HPDE6-E6E7 (cell line): ENCODE measurements around the gene MRAP.
"Not testable (repeated sequence)": the region's sequence is repeated elsewhere in the genome, so short reads cannot be mapped to it uniquely, and the experiment has no call there.

Source experiments
- DNase-seq: peaks from one replicate; pipeline ENCODE4 v3.0.0; 2011; ENCODE audit warnings: missing footprints; ENCODE audit errors: extremely low spot score

MRAP gene

DNA sequence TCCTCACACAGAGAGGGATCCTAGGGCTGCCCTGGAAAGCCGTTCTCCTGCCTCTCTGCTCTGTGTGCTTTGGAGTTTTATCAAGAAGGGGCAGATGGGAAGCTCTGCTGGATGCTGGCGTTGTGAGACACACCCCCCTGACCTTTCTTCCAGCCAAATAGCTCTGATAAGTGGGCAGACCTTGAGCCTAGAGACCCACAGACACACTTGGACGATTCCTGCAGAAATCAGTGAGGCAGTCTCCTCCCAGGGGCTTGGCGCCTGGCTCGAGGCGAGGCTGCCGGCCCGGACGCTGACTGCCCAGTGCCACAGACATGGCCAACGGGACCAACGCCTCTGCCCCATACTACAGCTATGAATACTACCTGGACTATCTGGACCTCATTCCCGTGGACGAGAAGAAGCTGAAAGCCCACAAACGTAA, at the start of gene MRAP:
Gene MRAP (plus strand): TSS at position 198 of the 424 bp plus-strand sequence. CDS start 117 bp downstream, at position 315.
- no peak for DNase-seq

DNA sequence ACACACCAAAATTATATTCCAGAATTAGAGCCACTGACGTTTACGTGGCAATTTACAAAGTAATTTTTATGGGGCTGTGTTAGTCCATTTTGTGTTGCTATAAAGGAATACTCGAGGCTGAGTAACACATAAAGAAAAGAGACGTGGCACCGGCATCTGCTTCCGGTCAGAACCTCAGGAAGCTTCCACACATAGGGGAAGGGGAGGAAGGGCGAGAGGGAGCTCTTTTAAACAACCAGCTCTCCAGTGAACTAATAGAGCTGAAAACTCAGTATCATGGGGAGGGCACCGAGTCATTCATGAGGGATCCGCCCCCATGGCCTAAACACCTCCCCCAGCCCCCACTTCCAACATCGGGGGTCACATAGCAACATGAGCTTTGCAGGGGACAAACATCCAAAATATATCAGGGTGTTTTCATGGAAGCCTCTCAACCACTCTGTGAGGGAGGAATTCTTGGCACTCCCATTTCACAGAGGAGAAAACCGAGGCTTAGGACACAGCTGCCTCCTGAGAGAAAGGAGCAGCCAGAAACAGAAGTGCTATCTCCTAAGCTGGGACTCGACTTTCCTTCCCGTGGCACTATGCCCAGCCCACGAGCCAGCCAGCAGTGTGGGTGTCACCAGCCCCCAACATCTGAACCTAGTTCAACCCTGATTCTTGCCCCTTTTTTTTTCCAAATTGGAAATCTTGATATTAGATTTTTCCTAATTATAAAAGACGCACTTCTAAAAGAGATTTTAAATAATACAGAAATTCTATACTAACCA, 49.0 kb upstream of the MRAP start:
- no peak for DNase-seq

DNA sequence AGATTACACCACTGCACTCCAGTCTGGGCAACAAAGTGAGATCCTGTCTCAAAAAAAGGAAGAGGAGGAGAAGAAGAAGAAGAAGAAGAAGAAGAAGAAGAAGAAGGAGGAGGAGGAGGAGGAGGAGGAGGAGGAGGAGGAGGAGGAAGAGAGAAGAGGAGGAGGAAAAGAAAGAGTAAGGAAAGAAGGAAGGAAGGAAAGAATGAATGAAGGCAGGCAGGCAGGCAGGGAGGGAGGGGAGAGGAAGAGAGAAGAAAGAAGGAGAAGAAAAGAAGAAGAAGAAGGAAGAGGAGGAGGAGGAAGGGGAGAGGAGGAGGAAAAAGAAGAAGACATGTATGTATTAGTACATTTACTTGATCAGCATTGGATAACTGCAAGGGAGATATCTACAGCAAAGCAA, 46.5 kb upstream of the MRAP start:
- no peak for DNase-seq

DNA sequence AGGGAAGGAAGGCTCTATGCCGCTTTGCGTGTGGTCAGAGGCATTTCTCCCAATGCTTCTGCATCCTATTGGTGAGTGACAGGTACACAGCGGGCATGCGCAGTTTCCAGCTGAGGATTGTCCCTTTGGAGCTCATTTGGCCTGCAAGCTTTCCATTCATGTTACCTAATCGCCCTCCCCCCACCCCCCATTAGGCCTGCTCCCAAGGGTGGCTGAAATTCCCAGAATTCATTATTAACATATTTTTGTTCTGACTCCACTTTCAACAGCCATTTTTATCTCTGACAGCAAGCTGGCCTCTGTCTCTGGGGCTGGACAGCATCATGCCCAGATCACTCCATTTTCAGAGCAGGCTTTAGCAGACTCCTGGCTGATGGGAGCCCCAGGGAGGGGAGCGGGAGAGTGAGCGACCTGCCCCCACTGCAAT, 45.4 kb upstream of the MRAP start:
- DNase-seq: no peak

DNA sequence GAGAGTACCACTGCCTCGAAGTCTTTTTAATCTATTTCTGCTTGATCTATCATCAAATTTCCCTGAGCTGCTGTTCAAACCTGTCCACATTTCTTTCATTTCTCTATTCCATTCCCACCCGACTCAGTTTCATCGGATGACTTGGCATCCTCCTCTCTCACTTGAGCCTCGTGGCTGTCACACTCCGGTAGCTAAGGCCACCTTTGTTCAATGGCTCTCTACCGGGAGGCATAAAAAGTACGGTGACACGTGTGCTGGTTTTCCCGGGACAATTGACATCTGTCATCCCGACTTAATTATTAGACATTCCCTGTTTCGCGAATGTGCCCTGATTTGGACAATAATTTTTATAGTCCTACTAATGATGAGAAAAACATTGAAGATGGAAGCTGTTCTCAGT, 42.4 kb upstream of the MRAP start:
- DNase-seq: no peak

DNA sequence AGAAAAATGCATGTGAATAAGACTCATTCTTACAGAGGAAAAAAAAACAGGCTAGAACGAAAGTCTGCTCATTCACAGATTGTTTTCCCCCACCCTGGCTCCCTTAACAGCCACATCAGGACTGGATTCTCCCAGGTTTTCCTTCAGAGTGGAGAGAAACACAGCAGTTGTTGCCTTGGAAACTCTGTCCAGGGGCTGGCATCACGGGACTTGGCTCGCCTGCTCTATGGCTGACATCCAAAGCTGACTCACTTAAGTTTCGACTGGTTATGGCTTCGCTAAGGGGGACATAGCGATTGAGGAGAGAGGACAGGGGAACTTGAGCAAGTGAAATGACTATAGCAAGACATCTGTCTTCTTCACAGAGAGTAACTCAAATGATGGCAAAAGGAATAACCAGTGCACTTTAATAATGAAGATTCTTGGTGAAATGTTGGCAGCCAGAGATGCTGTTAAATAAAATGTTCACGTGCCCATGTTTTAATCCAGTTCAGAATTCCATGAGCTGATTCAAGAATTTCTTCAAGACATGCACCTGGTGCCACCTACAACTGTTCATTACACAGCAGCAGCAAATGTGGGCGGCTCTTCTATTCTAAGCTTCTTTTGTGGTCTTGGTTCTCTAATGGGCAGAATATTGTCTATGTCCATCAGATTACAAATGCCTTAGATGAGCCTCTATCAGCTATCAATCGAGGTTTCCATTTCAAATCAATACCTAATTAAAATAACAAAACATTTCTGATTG, 41.6 kb upstream of the MRAP start:
- DNase-seq: peak; percentile 12

DNA sequence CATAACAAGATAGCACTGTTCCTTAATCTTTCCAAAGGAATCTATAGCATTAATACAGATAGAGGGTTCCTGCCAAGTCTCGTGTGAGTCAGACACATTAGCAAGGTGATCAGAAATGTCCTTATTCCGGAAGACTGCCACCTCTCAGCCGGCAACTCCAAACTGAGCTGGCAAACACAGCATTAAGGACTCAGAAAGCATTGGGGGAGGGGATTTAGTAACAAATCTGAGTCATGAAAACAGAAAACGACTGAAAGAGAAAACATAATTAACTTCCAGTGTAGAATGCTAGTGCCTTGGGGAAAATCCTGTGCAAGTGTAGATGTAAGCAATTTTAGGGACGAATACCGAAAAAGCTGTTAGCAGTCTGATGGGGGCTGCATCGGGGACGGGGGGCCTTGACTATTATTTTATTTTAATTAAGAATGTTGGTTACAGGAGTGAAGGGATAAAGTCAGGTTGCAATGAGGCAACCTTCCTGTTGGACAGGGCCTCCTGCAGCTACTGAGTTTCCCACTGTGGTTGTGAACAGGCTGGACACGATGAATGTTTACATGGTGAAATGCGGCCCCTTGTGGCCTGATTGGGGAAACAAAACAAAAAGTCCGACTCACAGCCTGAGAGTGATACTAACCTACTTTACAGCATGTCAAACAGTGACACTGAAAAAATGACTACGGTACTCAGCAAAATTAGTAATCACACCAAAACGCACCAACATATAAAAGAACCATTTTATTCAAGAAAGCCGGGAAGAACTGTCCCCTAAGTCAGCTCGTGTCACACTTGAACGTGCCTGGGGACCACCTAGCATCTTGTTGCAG, 40.5 kb upstream of the MRAP start:
- DNase-seq: peak; percentile 68

DNA sequence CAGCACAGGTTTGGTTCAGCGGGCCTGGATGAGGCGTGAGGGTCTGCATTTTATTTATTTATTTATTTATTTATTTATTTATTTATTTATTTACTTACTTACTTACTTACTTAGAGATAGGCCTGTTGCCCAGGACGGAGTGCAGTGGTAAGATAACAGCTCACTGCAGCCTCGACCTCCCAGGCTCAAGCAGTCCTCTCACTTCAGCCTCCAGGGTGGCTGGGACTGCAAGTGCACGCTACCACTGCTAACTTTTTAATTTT, 39.9 kb upstream of the MRAP start:
- DNase-seq: not testable (repeated sequence)

DNA sequence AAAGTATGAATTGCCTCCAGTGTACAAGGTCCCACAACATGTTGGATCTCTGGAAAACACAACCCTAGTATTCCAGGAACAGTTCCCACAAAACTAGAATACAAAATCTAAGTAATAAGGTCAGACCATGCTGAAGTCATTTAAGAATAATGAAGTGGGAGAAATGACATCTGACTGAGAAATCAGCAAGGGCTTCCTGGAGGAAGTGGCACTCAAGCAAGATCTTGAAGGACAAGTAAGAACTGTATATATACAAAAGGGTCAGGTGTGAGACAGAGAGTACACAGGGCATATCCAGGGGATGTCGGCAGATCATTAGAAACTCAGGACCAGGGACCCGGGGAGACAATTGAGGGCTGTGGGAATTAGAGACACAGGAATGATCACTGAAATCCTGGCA, 38.5 kb upstream of the MRAP start:
- no peak for DNase-seq

DNA sequence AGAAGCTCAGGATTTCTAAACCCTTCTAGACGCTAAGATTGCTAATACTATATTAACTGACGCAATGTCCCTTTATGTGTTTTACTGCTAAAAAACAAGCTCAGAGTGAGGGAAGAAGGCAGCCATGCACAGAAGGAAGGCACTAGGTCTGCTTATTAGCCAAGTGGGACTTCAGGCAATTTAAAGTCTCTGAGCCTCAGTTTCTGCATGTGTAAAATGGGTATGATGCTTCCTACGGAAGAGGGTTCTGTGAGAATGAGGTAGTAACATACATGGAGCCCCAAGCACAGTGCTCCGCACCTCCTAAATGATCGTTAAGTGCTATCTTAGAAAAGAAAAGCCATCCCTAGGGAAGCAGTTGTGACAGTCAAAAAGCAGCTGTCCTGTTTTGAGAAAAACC, 36.7 kb upstream of the MRAP start:
- DNase-seq: no peak

DNA sequence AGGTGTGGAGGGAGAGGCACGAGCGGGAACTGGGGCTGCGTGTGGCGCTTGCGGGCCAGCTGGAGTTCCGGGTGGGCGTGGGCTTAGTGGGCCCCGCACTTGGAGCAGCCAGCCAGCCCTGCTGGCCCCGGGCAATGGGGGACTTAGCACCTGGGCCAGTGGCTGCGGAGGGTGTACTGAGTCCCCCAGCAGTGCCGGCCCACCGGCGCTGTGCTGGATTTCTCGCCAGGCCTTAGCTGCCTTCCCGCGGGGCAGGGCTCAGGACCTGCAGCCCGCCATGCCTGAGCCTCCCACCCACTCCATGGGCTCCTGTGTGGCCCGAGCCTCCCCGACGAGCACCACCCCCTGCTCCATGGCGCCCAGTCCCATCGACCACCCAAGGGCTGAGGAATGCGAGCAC, 33.3 kb upstream of the MRAP start:
- DNase-seq: not testable (repeated sequence)

DNA sequence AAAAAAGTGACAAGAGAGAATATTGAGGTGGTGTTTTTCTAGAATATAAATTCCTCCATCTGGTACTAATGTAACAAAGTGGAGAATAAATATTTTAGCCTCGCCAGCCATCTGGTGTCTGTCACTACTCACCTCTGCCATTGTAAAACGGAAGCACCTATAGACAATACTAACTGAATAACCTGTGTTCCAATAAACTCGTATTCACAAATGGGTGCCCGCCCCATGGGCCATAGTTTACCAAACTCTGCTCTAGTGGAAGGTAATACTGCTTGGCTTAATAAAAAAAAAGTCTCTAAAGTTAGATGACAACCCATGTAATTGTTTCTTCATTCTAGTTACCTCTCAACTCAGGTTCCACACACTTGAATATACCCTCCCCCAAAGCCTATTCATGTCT, 27.9 kb upstream of the MRAP start:
- DNase-seq: no peak

DNA sequence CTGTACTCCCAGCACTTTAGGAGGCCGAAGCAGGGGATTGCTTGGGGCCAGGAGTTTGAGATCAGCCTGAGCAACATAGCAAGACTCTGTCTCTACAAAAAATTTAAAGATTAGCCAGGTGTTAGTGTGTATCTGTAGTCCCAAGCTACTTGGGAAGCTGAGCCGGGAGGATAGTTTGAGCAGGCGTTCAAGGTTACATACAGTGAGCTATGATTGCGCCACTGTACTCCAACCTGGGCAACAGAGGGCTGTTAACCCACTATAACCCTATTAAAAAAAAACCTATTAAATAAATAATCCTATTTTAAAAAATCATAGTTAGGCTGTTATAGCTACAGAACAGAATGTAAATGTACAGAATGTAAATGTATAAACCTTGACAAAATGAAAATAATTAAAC, 22.0 kb upstream of the MRAP start:
- no peak for DNase-seq

DNA sequence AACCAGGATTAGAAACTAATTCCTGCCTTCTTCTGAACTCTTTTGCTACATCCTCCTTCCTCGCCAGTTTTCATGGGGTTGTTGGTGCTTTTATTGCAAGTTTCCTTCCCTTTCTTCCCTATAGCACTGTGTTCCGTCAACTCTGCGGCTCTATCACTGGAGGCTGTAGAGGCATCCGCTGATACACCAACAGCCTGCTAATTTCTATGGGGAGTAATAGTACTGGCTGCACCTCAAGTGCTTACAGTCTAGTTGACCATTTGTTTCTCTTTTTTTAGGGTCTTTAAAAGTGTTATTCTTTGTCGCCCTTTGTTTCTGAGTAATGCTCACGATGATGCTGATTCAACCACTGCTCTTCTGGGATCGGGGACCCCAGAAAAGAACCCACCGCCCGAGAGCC, 20.6 kb upstream of the MRAP start:
- DNase-seq: no peak

DNA sequence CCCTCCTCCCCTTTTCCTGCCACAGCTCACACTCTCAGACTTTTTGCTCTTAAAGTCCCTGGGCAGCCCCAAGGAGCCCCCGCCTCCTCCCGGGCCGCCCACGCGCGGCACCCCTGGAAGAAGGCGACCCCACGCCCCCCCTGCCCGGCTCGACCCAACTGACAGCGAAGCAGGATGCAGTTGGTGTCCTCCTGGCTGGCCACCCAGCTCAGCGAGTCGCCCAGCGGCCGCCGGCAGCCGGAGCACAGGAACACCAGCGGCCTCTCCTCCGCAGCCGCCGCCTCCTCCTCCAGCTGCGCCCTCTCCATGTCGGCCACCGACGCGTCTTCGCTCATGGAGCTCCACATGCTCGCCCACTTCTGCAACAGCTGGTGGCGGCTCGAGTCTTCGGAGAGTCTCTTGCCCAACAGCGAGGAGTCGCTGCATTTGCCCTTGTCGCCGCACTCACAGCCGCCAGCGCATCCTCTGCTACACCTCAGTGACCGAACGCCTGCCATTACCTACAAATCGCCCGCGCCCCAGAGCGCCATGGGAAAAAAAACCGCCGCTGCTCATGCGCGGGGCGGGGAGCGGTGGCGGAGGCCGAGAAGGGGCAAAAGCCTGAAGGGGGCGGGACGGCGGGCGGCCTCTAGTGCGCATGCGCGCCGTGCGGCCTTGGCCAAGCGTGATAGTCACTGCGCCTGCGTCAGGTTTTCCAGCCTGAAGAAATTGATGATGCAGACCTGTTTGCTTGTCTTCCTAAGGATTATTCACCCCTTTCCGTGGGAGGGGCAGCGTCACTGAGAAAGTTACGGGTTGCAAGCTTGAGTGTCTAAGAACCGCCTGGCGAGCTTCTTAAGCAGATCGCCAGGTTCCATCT, 19.9 kb upstream of the MRAP start, which contains the start of gene MIS18A:
Gene MIS18A (minus strand): TSS at position 532 of the 859 bp plus-strand sequence. CDS start 35 bp downstream, at position 497.
- peak; percentile 94 for DNase-seq

DNA sequence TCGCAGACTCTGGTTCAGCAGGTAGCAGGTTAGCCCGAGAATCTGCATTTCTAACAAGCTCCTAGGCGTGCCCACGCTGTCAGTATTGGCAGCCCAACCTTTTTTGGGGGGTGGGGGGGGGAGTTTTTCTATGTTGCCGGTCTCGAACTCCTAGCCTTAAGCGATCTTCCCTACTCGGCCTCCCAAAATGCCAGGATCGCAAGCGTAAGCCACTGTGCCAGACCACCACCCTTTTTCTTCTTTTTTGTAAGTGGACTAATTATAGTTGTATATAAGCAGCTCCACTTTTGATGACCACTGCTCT, 19.3 kb upstream of the MRAP start:
- DNase-seq: no peak

DNA sequence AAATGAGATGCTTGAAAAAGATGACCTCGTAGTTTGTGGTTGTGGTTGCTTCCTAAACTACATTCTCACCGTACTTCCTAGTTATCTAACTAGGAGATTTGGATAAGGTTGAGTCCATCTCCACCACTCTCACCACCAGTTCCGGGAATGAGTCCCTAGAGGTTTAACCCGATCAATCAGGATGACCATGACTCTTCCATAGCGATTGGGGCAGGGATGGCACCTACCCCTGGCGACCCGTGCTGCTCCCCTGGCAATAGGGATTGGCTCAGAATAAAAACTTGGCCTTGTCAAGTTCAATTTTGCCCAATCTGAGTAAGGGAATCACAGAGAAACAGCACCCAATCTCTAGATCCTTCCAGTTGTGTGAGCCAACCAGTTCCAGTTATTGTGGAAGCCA, 17.1 kb upstream of the MRAP start:
- no peak for DNase-seq

DNA sequence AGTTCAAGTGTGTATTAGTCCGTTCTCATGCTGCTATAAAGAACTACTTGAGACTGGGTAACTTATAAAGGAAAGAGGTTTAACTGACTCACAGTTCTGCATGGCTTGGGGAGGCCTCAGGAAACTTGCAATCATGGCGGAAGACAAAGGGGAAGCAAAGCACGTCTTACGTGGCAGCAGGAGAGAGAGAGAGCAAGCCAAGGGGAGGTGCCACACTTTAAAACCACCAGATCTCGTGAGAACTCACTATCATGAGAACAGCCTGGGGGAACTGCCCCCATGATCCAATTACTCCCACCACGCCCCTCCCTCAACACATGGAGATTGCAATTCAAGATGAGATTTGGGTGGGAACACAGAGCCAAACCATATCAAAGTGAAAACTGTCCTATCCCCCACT, 15.7 kb upstream of the MRAP start:
- DNase-seq: no peak

DNA sequence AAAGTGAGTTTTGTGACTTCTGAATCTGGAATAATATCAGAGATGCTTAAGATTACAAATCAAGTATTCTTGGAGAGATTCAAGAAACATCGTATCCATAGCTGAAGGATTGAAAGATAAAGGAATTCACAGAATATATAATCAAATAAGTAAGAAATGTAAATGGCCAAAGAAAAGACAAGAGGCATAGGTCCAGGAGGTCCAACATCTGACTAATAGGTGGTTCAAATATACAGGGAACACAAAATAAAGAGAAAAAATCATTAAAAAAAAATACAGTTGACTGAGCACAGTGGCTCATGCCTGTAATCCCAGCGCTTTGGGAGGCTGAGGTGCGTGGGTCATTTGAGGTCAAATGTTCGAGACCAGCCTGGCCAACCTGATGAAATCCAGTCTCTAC, 13.2 kb upstream of the MRAP start:
- no peak for DNase-seq

DNA sequence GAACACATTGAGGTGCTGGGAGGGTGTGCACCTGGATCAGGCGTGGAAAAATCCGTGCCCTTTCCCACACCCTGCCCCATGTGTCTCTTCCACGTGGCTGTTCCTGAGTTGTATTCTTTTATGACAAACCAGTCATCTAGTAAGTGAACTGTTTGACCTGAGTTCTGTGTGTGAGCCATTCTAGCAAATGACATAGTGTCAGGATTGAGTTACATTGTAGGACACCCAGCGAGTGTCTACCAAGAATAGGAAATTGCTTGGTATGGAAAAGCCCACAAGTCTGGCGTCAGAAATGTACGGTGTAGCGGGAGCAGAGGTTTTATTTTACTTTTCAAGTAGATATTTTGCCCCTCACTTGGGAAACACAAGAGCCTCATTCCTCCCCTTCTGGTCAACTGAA, 1.2 kb upstream of the MRAP start:
- no peak for DNase-seq

DNA sequence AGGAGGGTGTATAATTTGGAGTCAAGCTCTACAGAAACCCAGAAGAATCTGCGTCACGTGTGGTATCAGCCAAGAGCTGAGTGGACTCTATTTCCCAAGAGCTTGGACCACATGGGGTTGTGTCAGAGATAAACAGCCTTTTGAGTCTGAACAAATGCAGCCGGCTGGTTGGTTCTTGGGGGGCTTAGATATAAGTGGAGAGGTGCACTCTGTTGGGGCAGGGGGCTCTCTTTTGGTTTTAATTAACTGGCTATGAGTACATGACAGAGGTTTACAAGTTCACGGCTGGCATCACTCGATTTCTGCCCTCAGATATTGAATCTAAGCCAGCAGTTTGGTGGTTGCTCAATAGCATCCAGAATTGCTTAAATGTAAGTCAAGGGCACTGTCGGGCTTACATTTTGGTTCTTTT, 501 bp upstream of the MRAP start:
- DNase-seq: no peak

DNA sequence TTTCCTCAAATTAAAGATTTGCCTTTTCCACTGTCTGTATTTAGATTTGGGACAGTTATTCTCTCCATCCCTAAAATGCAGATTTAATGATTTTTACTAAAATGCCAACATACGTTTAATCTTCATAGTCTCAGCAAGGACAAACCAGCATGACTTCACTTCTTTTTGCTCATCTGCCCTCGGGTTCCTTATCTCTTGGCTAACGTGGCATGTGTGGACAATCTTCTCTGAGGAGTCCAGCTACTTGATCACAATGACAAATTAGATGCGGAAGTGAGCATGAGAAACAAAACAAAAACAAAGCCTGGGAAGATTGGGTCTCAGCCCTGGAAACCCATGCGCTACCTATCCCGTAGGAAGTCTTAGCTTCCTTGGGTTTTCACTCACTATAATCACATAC, 1.0 kb downstream of the MRAP start:
- no peak for DNase-seq
